C4-2B (cell line): ENCODE results near the gene ANKRD55.

Experiments used
- ZFX ChIP-seq: fragments of 450-650 bp; IDR thresholded peaks from 2 replicates; pipeline ENCODE4 v1.6.1; 2017
- TF ChIP-seq, protein P1 (sequence below): fragments of 450-650 bp; conservative IDR thresholded peaks from 2 replicates; pipeline ENCODE4 v1.5.1; 2017; ENCODE audit warnings: mild to moderate bottlenecking

DNA sequence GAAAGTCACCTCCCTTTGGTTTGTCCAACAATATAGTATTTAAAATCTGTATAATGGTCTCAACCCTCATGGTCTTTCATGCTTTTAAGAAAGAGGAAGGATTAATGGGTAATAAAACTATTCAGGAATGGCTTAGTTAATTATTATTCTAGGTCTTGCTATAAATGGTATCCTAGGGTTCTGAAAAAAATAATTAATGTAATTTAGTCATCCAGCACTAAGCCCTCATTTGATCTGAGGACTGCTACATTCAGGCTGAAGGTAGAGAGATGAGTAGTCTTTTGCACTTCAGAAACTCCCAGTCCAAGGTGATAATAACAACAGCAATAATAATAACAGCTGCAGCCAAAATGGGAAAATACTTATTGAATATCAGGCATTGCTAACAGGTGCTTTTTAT, 2.6 kb downstream of the ANKRD55 start:
- TF ChIP-seq, protein P1, sequence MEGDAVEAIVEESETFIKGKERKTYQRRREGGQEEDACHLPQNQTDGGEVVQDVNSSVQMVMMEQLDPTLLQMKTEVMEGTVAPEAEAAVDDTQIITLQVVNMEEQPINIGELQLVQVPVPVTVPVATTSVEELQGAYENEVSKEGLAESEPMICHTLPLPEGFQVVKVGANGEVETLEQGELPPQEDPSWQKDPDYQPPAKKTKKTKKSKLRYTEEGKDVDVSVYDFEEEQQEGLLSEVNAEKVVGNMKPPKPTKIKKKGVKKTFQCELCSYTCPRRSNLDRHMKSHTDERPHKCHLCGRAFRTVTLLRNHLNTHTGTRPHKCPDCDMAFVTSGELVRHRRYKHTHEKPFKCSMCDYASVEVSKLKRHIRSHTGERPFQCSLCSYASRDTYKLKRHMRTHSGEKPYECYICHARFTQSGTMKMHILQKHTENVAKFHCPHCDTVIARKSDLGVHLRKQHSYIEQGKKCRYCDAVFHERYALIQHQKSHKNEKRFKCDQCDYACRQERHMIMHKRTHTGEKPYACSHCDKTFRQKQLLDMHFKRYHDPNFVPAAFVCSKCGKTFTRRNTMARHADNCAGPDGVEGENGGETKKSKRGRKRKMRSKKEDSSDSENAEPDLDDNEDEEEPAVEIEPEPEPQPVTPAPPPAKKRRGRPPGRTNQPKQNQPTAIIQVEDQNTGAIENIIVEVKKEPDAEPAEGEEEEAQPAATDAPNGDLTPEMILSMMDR, result no peak
- TF ChIP-seq ZFX, result no peak
